HG03520 (cell line): ENCODE data around the gene POLDIP3.
"Not testable (repeated sequence)": the region's sequence is repeated elsewhere in the genome, so short reads cannot be mapped to it uniquely, and the experiment has no call there.

ENCODE experiments used
- ATAC-seq: cut with Tn5 transposase; IDR thresholded peaks from one replicate; pipeline ENCODE4 v1.9.1; 2021; ENCODE audit warnings: mild to moderate bottlenecking, moderate library complexity; ENCODE audit not compliant: unreplicated experiment

Gene POLDIP3

DNA sequence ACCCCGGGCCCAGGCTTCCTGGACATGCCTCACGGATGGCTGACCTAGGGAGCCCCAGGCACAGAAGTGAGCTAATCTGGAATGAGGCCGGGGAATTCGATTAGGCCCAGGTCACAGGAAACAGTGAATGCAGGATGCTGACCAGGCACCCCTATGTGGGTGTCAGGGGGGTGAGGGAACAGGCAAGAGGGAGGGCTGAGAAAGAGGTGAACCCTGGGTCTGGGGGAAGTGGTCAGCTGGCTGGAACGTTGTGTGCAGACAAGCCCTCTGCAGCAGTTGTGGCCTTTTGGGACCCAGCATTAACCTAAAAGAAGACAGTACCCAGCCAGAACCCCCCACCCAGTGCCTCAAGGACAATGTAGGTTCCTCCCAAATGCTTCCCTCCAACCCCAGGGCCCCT is 52.8 kb downstream of the POLDIP3 start:
- no peak for ATAC-seq

DNA sequence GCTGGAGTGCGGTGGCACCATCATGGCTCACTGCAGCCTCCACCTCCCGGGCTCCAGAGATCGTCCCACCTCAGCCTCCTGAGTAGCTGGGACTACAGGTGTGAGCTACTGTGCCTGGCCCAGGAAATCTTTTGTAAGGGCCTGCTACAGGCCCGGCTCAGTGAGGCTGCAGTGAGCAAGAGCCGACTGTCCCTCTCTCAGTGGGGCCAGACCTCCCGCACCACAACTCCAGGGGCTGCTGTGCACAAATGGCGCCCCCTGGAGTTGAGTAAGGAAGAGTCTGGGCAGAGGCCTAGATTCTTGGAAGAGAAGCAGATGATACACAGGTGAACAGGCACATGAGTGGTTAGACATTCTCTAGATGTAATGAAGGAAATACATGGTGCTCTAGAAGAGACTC is 53.9 kb downstream of the POLDIP3 start:
- no peak for ATAC-seq

DNA sequence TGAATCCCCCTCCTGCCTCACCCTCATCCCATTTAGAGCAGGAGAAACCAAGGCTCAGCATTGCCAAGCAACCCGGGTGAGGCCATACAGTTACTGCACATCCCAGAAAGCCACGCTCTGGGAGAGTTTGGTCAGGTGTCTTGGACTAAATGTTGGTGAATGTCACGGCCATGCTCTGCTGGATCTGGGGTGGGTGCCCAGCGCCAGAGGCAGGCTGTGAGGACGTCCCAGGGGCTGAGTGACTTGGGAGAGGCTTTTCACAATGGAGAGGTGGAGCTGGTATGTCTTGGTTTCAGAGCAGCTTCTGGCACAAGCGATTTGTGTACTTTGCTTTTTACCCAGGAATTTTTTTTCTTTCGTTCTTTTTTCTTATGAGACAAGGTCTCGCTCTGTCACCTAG is 54.3 kb downstream of the POLDIP3 start:
- ATAC-seq, result no peak

DNA sequence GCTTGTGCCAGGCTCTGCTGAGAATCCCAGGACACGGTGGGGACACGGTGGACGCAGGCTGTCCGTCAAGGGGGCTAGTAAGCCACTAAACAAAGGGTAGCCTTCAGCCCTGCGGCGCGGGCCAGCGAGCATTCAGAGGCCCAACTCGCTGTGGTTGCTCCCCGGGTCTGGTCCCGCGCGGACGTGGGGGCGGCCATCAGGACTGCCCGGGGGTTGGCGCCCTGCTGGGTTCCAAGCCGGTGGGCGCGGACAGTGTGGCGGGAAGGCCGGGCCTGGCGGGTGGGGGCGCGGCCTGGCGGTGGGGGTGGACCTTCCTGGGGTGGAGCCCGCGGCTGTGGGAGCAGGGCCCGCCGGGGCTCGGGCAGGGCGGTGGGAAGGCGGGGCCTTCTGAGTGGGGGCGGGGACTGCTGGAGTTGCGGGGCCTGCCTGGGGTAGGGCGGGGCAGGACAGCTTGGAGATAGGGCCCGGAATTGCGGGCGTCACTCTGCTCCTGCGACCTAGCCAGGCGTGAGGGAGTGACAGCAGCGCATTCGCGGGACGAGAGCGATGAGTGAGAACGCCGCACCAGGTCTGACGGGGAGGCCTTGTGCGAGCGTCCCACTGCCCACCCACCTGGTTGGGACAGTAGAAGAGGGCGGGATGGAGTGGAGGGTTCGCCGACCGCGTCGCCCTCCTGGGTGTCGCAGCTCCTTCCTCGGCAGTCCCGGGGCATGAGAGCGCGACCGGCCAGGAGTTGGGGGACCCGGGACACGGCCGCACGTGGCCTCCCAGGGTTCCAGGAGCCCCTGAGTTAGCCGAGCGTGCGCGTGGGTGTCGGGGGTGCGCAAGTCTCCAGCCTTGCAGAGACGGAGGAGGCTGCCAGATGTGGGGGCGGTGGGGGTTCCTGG is 61.0 kb downstream of the POLDIP3 start, which contains the start of gene SERHL2:
Gene SERHL2 (plus strand): TSS at position 482 of the 887 bp plus-strand sequence. CDS start 65 bp downstream, at position 547.
- ATAC-seq, result no peak

DNA sequence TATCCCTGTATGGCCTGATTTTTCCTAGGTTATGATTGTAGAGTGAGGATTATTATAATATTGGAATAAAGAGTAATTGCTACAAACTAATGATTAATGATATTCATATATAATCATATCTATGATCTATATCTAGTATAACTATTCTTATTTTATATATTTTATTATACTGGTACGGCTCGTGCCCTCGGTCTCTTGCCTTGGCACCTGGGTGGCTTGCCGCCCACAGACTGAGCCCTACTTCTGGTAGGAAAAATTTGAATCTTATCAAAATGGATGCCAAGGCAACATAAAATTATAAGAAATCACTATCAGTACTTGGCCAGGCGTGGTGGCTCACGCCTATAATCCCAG is 62.4 kb downstream of the POLDIP3 start:
- not testable (repeated sequence) for ATAC-seq

GRCh38 chr22:42549331-42550060 is 65.2 kb downstream of the POLDIP3 start:
- ATAC-seq, result no peak

DNA sequence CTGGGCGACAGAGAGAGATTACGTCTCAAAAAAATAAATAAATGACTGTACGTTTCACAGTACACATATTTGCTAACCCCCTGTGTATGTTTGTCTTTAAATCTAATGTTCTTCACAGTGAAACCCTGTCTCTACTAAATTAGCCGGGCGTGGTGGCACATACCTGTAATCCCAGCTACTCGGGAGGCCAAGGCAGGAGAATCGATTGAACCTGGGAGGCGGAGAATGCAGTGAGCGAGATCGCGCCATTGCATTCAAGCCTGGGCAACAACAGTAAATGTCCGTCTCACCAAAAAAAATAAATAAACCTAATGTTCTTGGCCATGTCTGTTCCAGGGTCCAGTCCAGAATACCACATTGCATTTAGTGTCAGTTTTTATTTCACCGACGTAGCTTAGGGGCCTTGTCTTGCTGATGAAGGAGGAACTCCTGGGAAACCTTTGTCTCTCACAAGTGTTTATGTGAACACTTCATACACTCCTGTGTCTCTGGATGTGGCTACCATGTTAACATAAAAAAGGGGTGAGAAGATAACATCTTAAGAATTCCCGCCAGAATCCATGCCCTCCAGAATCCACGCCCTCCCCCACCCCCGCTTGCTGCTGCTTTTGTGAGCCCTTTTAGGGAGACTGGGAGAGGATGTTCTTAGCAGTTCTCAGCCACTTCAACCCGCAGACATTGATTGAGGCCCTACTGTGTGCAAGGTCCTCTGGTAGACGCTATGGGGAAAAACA is 65.9 kb downstream of the POLDIP3 start:
- ATAC-seq, result no peak

GRCh38 chr22:42548126-42548525 is 66.6 kb downstream of the POLDIP3 start:
- not testable (repeated sequence) for ATAC-seq

DNA sequence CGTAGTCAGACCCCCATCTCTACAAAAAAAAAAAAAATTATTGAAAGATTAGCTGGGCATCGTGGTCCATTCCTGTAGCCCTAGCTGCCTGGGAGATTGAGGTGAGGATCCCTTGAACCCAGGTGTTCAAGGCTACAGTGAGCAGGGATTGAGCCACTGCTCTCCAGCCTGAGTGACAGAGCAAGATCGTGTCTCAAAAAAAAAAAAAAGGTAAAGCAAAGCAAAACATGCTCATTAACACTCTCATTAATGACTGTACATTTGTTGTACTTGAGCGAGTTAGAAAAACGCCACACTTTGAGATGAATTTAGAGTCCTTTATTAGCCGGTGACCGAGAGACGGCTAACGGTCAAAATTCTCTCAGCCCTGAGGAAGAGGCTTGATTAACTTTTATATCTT is 67.1 kb downstream of the POLDIP3 start:
- ATAC-seq, result no peak

DNA sequence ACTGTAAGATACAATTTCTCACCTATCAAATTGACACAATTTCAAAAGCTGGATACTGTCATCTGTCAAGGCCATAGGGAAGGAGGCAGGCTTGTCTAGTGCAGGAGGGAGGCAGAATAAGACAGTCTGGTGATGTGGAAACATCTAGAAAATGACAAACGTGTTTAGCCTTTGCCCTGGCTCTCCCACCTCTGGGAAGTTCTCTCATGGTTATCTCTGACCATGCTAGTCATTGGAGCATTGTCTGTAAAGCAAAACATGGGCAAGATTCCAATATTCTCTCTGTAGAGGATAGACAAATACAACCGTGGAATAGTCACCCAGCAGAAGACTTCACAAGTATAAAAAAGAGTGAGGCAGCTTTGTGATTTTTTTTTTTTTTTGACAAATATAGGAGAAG is 70.0 kb downstream of the POLDIP3 start:
- ATAC-seq, result no peak

GRCh38 chr22:42539236-42539771 is 75.4 kb downstream of the POLDIP3 start:
- ATAC-seq, result not testable (repeated sequence)

DNA sequence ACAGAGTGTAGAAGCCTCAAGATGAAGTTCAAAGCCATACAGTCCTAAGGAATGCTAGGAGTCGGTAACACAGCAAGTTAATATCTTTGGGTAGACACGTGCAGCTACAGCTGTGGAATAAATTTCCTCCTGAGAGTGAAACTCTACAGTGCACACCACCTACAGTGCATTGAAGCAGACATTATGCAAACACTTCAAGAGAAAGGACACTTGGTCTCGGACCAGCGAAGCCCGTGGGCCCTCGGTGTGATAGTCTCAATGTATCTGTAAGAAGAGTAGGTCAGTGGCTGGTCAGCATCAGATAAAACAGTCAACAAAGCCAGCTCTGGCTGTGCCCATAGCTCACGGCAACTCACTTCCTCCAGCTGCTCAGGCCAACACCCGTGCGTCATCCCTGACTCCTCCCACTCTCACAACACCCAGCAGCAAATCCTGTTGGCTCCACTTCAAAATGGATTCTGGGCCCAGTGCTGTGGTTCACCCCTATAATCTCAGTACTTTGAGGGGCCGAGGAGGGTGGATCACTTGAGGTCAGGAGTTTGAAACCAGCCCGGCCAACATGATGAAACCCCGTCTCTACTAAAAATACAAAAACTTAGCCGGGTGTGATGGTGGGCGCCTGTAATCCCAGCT is 77.4 kb downstream of the POLDIP3 start:
- not testable (repeated sequence) for ATAC-seq

DNA sequence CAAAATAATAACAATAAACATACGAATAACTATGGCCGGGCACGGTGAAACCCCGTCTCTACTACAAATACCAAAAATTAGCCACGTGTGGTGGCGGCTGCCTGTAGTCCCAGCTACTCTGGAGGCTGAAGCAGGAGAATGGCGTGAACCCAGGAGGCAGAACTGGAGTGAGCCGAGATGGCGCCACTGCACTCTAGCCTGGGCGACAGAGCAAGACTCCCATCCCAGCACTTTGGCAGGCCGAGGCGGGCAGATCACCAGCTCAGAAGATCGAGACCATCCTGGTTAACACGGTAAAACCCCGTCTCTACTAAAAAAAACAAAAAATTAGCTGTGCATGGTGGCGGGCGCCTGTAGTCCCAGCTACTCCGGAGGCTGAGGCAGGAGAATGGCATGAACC is 78.0 kb downstream of the POLDIP3 start:
- not testable (repeated sequence) for ATAC-seq

- no peak for ATAC-seq
These were observed 78.5 kb downstream of the POLDIP3 start for GRCh38 chr22:42536166-42536565.

GRCh38 chr22:42535082-42535731 is 79.5 kb downstream of the POLDIP3 start:
- not testable (repeated sequence) for ATAC-seq
